SU-DHL-6 (cell line): ENCODE results near the gene GNG4.

Experiments used
- H2AFZ ChIP-seq: fragments of 200-600 bp; sonication (generic); 2 replicates; pipeline ENCODE4 v1.6.1; 2014; ENCODE audit warnings: low read depth, mild to moderate bottlenecking, moderate library complexity, mixed read lengths, antibody characterized with exemption, low read length; ENCODE audit not compliant: severe bottlenecking
- H3F3A ChIP-seq: fragments of 200-600 bp; shearing (Covaris generic); 2 replicates; pipeline ENCODE4 v1.6.0; 2016; ENCODE audit warnings: antibody characterized with exemption, mild to moderate bottlenecking; ENCODE audit not compliant: insufficient read depth
- H3K27ac ChIP-seq: fragments of 200-600 bp; sonication (generic); 2 replicates; pipeline ENCODE4 v1.5.1; 2016; ENCODE audit warnings: low read depth, mild to moderate bottlenecking, low read length, moderate library complexity, mixed read lengths
- H3K27me3 ChIP-seq: fragments of 200-600 bp; sonication (generic), shearing (Covaris generic); 2 replicates; pipeline ENCODE4 v1.6.0; 2014; ENCODE audit warnings: mild to moderate bottlenecking, low read length
- H3K36me3 ChIP-seq: fragments of 200-600 bp; sonication (generic); 2 replicates; pipeline ENCODE4 v1.6.1; 2014; ENCODE audit warnings: mild to moderate bottlenecking, low read length, mixed read lengths
- H3K4me2 ChIP-seq: fragments of 300-600, 200-600 bp; shearing (Covaris generic), sonication (generic); 2 replicates; pipeline ENCODE4 v1.6.0; 2014; ENCODE audit warnings: low read length, low read depth, mild to moderate bottlenecking; ENCODE audit not compliant: poor library complexity, severe bottlenecking
- H3K4me3 ChIP-seq: fragments of 200-600 bp; sonication (generic); 2 replicates; pipeline ENCODE4 v1.5.1; 2014; ENCODE audit warnings: antibody characterized with exemption, low read length, mild to moderate bottlenecking, mixed read lengths; ENCODE audit not compliant: insufficient read depth, poor library complexity, severe bottlenecking
- H3K79me2 ChIP-seq: fragments of 200-600 bp; sonication (generic); 2 replicates; pipeline ENCODE4 v1.6.1; 2014; ENCODE audit warnings: mild to moderate bottlenecking, low read length, moderate library complexity; ENCODE audit not compliant: insufficient read depth
- H3K9ac ChIP-seq: fragments of 200-600 bp; sonication (generic); 2 replicates; pipeline ENCODE4 v1.7.0; 2014; ENCODE audit warnings: mild to moderate bottlenecking, low read length
- H3K9me2 ChIP-seq: fragments of 200-600 bp; sonication (generic); replicated peaks from 2 replicates; pipeline ENCODE4 v1.6.1; 2014; ENCODE audit warnings: low read length; ENCODE audit not compliant: insufficient read depth
- H3K9me3 ChIP-seq: fragments of 200-600 bp; sonication (generic); 2 replicates; pipeline ENCODE4 v1.6.1; 2014; ENCODE audit warnings: low read length, mixed read lengths; ENCODE audit not compliant: insufficient read depth
- H4K20me1 ChIP-seq: fragments of 200-600 bp; sonication (generic); 2 replicates; pipeline ENCODE4 v1.6.1; 2014; ENCODE audit warnings: low read depth, mild to moderate bottlenecking, antibody characterized with exemption, low read length, moderate library complexity, mixed read lengths
- EZH2phosphoT487 ChIP-seq: fragments of 200-600 bp; sonication (generic), shearing (Covaris generic); conservative IDR thresholded peaks from 2 replicates; pipeline ENCODE4 v1.6.1; 2018; ENCODE audit warnings: mild to moderate bottlenecking, antibody characterized with exemption, low read length, moderate library complexity, mixed read lengths
- TF ChIP-seq, protein P1 (sequence below): fragments of 200-600 bp; sonication (generic); IDR thresholded peaks from one replicate; pipeline ENCODE4 v1.5.1; 2017; ENCODE audit warnings: antibody characterized with exemption, mild to moderate bottlenecking, low read length, moderate library complexity; ENCODE audit not compliant: insufficient read depth, poor library complexity, severe bottlenecking

GNG4 gene

DNA sequence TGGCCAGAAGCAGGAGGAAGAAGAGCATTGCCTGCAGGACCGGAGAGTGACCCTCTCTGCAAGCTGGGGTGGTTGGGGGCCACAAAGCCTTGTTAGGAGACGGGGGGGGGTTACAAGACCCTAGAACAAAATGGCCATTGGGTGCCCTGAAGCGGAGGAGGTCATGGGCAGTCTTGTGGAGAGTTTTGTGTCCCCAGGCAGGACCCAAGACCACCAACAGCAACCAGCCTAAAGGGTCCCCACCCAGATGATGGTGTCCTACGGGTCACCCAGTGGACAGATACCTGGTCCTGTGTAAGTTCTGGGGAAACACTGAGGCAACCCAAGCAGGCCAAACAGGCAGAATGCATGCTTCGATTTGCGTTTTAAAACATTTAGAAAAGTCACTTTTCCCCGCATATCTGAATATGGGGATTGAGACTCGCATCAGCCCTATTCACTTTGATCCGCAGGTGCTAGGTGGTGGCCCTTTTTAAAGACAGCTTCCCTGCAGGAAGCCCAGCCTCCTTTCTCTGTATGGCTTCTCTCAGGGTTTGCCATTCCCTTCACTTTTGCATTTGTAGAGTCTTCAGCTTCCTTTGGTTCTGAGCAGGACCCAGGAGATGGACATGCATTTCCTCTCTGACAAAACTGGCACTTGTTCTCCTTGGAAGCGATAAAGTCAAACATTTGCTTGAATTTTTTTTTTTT is 21.1 kb downstream of the GNG4 start:
- no peak overlapping the region for H3K9ac ChIP-seq
- H3K4me3 ChIP-seq, result no peak overlapping the region
- TF ChIP-seq EZH2phosphoT487, result no peak
- TF ChIP-seq, protein P1, sequence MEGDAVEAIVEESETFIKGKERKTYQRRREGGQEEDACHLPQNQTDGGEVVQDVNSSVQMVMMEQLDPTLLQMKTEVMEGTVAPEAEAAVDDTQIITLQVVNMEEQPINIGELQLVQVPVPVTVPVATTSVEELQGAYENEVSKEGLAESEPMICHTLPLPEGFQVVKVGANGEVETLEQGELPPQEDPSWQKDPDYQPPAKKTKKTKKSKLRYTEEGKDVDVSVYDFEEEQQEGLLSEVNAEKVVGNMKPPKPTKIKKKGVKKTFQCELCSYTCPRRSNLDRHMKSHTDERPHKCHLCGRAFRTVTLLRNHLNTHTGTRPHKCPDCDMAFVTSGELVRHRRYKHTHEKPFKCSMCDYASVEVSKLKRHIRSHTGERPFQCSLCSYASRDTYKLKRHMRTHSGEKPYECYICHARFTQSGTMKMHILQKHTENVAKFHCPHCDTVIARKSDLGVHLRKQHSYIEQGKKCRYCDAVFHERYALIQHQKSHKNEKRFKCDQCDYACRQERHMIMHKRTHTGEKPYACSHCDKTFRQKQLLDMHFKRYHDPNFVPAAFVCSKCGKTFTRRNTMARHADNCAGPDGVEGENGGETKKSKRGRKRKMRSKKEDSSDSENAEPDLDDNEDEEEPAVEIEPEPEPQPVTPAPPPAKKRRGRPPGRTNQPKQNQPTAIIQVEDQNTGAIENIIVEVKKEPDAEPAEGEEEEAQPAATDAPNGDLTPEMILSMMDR, result no peak
- H3F3A ChIP-seq, result no peaks in the 10 kb centered on the region
- H3K36me3 ChIP-seq, result no peaks in the 10 kb centered on the region
- no peaks in the 10 kb centered on the region for H3K27me3 ChIP-seq
- H3K27ac ChIP-seq, result no peak overlapping the region
- H3K79me2 ChIP-seq, result no peaks in the 10 kb centered on the region
- no peaks in the 10 kb centered on the region for H3K9me2 ChIP-seq
- H3K9me3 ChIP-seq, result no peaks in the 10 kb centered on the region
- no peaks in the 10 kb centered on the region for H4K20me1 ChIP-seq
- no peak overlapping the region for H3K4me2 ChIP-seq
- H2AFZ ChIP-seq, result no peak overlapping the region

DNA sequence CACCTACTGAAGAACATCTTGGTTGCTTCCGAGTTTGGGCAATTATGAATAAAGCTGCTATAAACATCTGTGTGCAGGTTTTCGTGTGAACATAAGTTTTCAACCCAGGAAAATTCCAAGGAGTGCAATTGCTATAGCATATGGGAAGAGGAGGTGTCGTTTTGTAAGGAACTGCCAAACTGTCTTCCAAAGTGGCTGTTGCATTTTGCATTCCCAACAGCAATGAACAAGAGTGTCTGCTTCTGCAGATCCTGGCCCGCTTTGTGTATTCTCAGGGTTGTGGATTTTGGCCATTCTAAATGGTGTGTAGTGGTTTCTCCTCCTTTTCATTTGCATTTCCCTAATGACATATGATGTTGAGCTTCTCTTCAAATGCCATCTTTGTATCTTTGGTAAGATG is 23.8 kb downstream of the GNG4 start:
- no peaks in the 10 kb centered on the region for H3F3A ChIP-seq
- no peaks in the 10 kb centered on the region for H4K20me1 ChIP-seq
- no peak overlapping the region for H3K27ac ChIP-seq
- H3K4me3 ChIP-seq, result no peak overlapping the region
- H3K79me2 ChIP-seq, result no peaks in the 10 kb centered on the region
- no peaks in the 10 kb centered on the region for H3K9me3 ChIP-seq
- TF ChIP-seq, protein P1, result no peak
- TF ChIP-seq EZH2phosphoT487, result no peak
- no peaks in the 10 kb centered on the region for H3K36me3 ChIP-seq
- H3K4me2 ChIP-seq, result no peak overlapping the region
- H3K27me3 ChIP-seq, result no peaks in the 10 kb centered on the region
- H3K9me2 ChIP-seq, result no peaks in the 10 kb centered on the region
- H2AFZ ChIP-seq, result no peak overlapping the region
- H3K9ac ChIP-seq, result no peak overlapping the region

GRCh38 chr1:235625340-235625739 is 24.2 kb downstream of the GNG4 start:
- Histone ChIP-seq H3K4me3 (no peak overlapping the region), H3K36me3 (no peaks in the 10 kb centered on the region), H4K20me1 (no peaks in the 10 kb centered on the region), H3F3A (no peaks in the 10 kb centered on the region), H2AFZ (no peak overlapping the region), H3K4me2 (no peak overlapping the region), H3K9ac (no peak overlapping the region), H3K27me3 (no peaks in the 10 kb centered on the region), H3K79me2 (no peaks in the 10 kb centered on the region), H3K9me2 (no peaks in the 10 kb centered on the region), H3K9me3 (no peaks in the 10 kb centered on the region), H3K27ac (no peak overlapping the region)
- TF ChIP-seq EZH2phosphoT487, result no peak
- TF ChIP-seq, protein P1, result no peak
